Stomach (tissue), 9 donors: ENCODE measurements around the gene PEX26. TPM values are rescaled to one million over a fixed set of nuclear protein-coding genes. Genes with fewer than 3 reads are reported as not detected.

Source experiments
- DNase-seq, 2 donors: peaks; one replicate each; pipeline versions ENCODE4 v3.0.0 to v3.0.0-alpha.2; 2013 to 2019
- H3K27ac ChIP-seq, 5 donors: fragments of 200-600 bp in 4 of 5; sonication (generic) in 4 of 5; one replicate each; pipeline ENCODE4 v1.5.1; 2013 to 2019; ENCODE audit warnings: mild to moderate bottlenecking in 1 of 5, moderate library complexity in 1 of 5
- H3K27me3 ChIP-seq, 3 donors: fragments of 200-600 bp; sonication (generic); one replicate each; pipeline ENCODE4 v1.5.1; 2017 to 2019; ENCODE audit warnings: mixed run types in 1 of 3
- H3K36me3 ChIP-seq, 4 donors: fragments of 200-600 bp; sonication (generic); 1 replicate in 3 of 4; 2 replicates in 1 of 4; pipeline ENCODE4 v1.5.1; 2016 to 2019
- H3K4me1 ChIP-seq, 4 donors: fragments of 200-600 bp; sonication (generic); one replicate each; pipeline ENCODE4 v1.5.1; 2016 to 2019
- H3K4me3 ChIP-seq, 4 donors: fragments of 200-600 bp; sonication (generic) in 3 of 4; one replicate each; pipeline ENCODE4 v1.5.1; 2016 to 2019; ENCODE audit warnings: mild to moderate bottlenecking in 1 of 4
- H3K9me3 ChIP-seq, 4 donors: fragments of 200-600 bp; sonication (generic); one replicate each; pipeline ENCODE4 v1.5.1; 2016 to 2019
- EP300 ChIP-seq: sonication (generic); formaldehyde crosslinking; IDR thresholded peaks from one replicate; pipeline ENCODE4 v1.6.1; 2017; ENCODE audit warnings: antibody characterized with exemption
- POLR2A ChIP-seq, 4 donors: fragments of 450-650 bp; IDR thresholded peaks; one replicate each; pipeline ENCODE4 v1.6.1; 2016; ENCODE audit warnings: antibody characterized with exemption in 4 of 4, control low read depth in 2 of 4, mild to moderate bottlenecking in 1 of 4, moderate library complexity in 1 of 4
- POLR2AphosphoS5 ChIP-seq, 3 donors: sonication (generic); formaldehyde crosslinking; IDR thresholded peaks; one replicate each; pipeline ENCODE4 v1.6.1; 2016; ENCODE audit warnings: antibody characterized with exemption in 3 of 3
- WGBS, 5 donors: extraction: QIAGEN DNeasy Blood & Tissue Kit in 3 of 5; methylation state at CpG; one replicate each; pipeline versions ENCODE4 v1.1.5 to v1.1.7; 2013 to 2018; 5-methylcytosine and 5-hydroxymethylcytosine counted together
- intact Hi-C: fragments of 100-400 bp; cut with DNase I; formaldehyde crosslinking; loops from one replicate; pipeline ENCODE4 v1.15.1; 2023; ENCODE audit warnings: low total_unique reads
- polyA plus RNA-seq, 3 donors: library from polyadenylated mRNA; stranded (reverse); fragments of 200-250 nt; gene quantifications; one replicate each; pipeline ENCODE4 v1.2.3, GENCODE V29; 2013
- total RNA-seq, 5 donors: library from RNA; depleted of rRNA; stranded (reverse); fragments of >200 nt; gene quantifications; one replicate each; pipeline versions ENCODE4 v1.1.0 to v1.2.3, GENCODE V29; 2014 to 2016
- TF ChIP-seq, protein P1 (sequence below), 7 experiments: fragments of 450-650 bp in 4 of 7; fragments of 200-600 bp in 3 of 7; sonication (generic) in 3 of 7; IDR thresholded peaks; one replicate each; pipeline ENCODE4 v1.5.1; 2016 to 2019; ENCODE audit warnings: antibody characterized with exemption in 7 of 7, control low read depth in 2 of 7, mild to moderate bottlenecking in 1 of 7
- donor health status: healthy with polysubstance abuse.
- donor health status: Bipolar disorder and iron deficiency.
- donor health status: healthy.

PEX26 gene
- total and polyA plus RNA-seq, 8 donors, result 6.7 to 564 (median 16.5) TPM

GRCh38 chr22:18114976-18115652, 37.3 kb downstream of the PEX26 start:
- DNase-seq, result no peak
- no peaks in the 10 kb centered on the region for H3K9me3 ChIP-seq
- intact Hi-C loops, result no loop called here
- TF ChIP-seq POLR2AphosphoS5 (IDR thresholded peaks at IDR 0.05) (no peak), EP300 (no peak), POLR2A (IDR thresholded peaks at IDR 0.05) (no peak)
- TF ChIP-seq, protein P1, sequence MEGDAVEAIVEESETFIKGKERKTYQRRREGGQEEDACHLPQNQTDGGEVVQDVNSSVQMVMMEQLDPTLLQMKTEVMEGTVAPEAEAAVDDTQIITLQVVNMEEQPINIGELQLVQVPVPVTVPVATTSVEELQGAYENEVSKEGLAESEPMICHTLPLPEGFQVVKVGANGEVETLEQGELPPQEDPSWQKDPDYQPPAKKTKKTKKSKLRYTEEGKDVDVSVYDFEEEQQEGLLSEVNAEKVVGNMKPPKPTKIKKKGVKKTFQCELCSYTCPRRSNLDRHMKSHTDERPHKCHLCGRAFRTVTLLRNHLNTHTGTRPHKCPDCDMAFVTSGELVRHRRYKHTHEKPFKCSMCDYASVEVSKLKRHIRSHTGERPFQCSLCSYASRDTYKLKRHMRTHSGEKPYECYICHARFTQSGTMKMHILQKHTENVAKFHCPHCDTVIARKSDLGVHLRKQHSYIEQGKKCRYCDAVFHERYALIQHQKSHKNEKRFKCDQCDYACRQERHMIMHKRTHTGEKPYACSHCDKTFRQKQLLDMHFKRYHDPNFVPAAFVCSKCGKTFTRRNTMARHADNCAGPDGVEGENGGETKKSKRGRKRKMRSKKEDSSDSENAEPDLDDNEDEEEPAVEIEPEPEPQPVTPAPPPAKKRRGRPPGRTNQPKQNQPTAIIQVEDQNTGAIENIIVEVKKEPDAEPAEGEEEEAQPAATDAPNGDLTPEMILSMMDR (IDR thresholded peaks at IDR 0.05), result no peak
- 91 to 97% (median 95%) methylated on average over 15 of the region's 15 CpGs for WGBS, 5 donors
- H3K27me3 ChIP-seq, result peaks cover 0 to 22% (median 16%) of the 10 kb centered on the region in 3 donors
- peaks cover 17 to 28% (median 18%) of the 10 kb centered on the region in 4 donors for H3K4me1 ChIP-seq
- no peak overlapping the region for H3K27ac ChIP-seq
- H3K36me3 ChIP-seq, result no peaks in the 10 kb centered on the region
- H3K4me3 ChIP-seq, result no peak overlapping the region

- Histone ChIP-seq H3K36me3 (no peaks in the 10 kb centered on the region), H3K4me3 (no peak overlapping the region), H3K27ac (no peak overlapping the region), H3K4me1 (peaks cover 8 to 19% (median 10%) of the 10 kb centered on the region in 4 donors), H3K27me3 (peaks cover 0 to 14% (median 8%) of the 10 kb centered on the region in 3 donors), H3K9me3 (no peaks in the 10 kb centered on the region)
- WGBS, 5 donors, result 76 to 88% (median 85%) methylated on average over 8 of the region's 8 CpGs
- intact Hi-C loops, result no loop called here
- DNase-seq, result no peak
- TF ChIP-seq, protein P1 (IDR thresholded peaks at IDR 0.05), result no peak
- TF ChIP-seq POLR2AphosphoS5 (IDR thresholded peaks at IDR 0.05), result no peak
Observed at GRCh38 chr22:18115906-18116371, 38.1 kb downstream of the PEX26 start.

GRCh38 chr22:18116634-18117033, 38.8 kb downstream of the PEX26 start:
- Histone ChIP-seq H3K36me3 (peaks cover 0 to 4% (median 0%) of the 10 kb centered on the region in 4 donors), H3K27me3 (peaks cover 0 to 7% (median 2%) of the 10 kb centered on the region in 3 donors), H3K4me1 (peaks cover 1 to 12% (median 3%) of the 10 kb centered on the region in 4 donors), H3K9me3 (no peaks in the 10 kb centered on the region), H3K4me3 (no peak overlapping the region), H3K27ac (no peak overlapping the region)
- DNase-seq, result no peak
- TF ChIP-seq EP300, result no peak
- TF ChIP-seq, protein P1 (IDR thresholded peaks at IDR 0.05), result no peak
- TF ChIP-seq POLR2AphosphoS5 (IDR thresholded peaks at IDR 0.05), result no peak
- no peak for TF ChIP-seq POLR2A (IDR thresholded peaks at IDR 0.05)
- intact Hi-C loops, result no loop called here
- WGBS, 5 donors, result 87 to 92% (median 91%) methylated on average over 10 to 15 of the region's 15 CpGs

GRCh38 chr22:18118345-18118915, 40.6 kb downstream of the PEX26 start:
- H3K27ac ChIP-seq, result no peak overlapping the region
- peaks cover 0 to 9% (median 0%) of the 10 kb centered on the region in 4 donors for H3K4me1 ChIP-seq
- 81 to 92% (median 89%) methylated on average over 9 of the region's 9 CpGs for WGBS, 5 donors
- DNase-seq, result no peak
- TF ChIP-seq POLR2AphosphoS5 (IDR thresholded peaks at IDR 0.05) (no peak), EP300 (no peak), POLR2A (IDR thresholded peaks at IDR 0.05) (no peak)
- TF ChIP-seq, protein P1 (IDR thresholded peaks at IDR 0.05), result no peak
- intact Hi-C loops, result no loop called here
- H3K27me3 ChIP-seq, result no peaks in the 10 kb centered on the region
- no peaks in the 10 kb centered on the region for H3K9me3 ChIP-seq
- peaks cover 0 to 14% (median 2%) of the 10 kb centered on the region in 4 donors for H3K36me3 ChIP-seq
- no peak overlapping the region for H3K4me3 ChIP-seq
